A549 (cell line): ENCODE results near the gene CYB5B.

ENCODE experiments used
- CHD2 ChIP-seq: fragments of 150-350 bp; IDR thresholded peaks from 2 replicates; pipeline ENCODE4 v1.6.1; 2014; ENCODE audit warnings: low read length; ENCODE audit not compliant: partially characterized antibody
- ESRRA ChIP-seq: fragments of 150-350 bp; IDR thresholded peaks from 2 replicates; pipeline ENCODE4 v1.6.1; 2014; ENCODE audit warnings: mild to moderate bottlenecking, low read length, borderline replicate concordance
- HMGXB4 ChIP-seq: fragments of 250-450 bp; sonication (Bioruptor Pico); IDR thresholded peaks from 2 replicates; pipeline ENCODE4 v1.5.0; 2021; ENCODE audit warnings: mild to moderate bottlenecking, moderate library complexity, borderline replicate concordance
- RCOR1 ChIP-seq: fragments of 150-350 bp; IDR thresholded peaks from 2 replicates; pipeline ENCODE4 v1.6.1; 2014; ENCODE audit warnings: antibody characterized with exemption, low read length, low read depth

GRCh38 chr16:69511651-69512050 lies 87.2 kb downstream of the CYB5B start:
- TF ChIP-seq CHD2 (no peak), RCOR1 (no peak), HMGXB4 (no peak), ESRRA (no peak)
